GM12865 (cell line): ENCODE data around the gene DHRS9.

Source experiments
- DNase-seq: peaks from one replicate; pipeline ENCODE4 v3.0.0; 2010; ENCODE audit warnings: low read depth
- H3K4me3 ChIP-seq: 2 replicates; pipeline ENCODE4 v1.5.1; 2011; ENCODE audit warnings: mild to moderate bottlenecking, low read depth, low read length, control low read depth
- TF ChIP-seq, protein P1 (sequence below): IDR thresholded peaks from 2 replicates; pipeline ENCODE4 v1.5.1; 2011; ENCODE audit warnings: low read length, control low read depth, low read depth, inconsistent platforms; ENCODE audit not compliant: insufficient read depth; ENCODE audit errors: missing control alignments

DHRS9 gene

DNA sequence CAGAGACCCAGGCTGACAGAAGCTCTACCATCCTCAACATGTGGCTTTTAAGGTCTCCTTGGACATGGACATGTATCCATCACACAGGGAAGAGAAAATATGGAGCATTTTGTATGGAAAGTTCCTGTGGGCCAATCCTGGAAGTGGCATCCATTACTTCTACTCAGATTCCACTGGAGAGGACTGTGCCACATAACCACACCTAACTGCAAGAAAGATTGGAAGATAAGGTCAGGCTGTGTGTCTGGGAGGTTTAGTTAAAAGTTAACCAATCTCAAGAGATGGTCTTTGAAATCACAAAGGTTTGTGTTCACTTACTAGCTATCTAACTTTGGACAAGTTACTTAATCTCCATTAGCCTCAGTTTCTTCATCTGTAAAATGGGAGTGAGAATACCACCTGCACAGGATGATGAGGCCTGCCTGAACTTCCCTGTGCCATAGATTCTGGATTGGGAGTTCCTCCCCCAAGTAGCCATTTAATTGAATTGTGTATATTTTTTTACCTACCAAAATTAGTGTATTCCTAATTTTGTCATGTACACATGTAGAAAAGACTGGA, 34.3 kb upstream of the DHRS9 start:
- TF ChIP-seq, protein P1, sequence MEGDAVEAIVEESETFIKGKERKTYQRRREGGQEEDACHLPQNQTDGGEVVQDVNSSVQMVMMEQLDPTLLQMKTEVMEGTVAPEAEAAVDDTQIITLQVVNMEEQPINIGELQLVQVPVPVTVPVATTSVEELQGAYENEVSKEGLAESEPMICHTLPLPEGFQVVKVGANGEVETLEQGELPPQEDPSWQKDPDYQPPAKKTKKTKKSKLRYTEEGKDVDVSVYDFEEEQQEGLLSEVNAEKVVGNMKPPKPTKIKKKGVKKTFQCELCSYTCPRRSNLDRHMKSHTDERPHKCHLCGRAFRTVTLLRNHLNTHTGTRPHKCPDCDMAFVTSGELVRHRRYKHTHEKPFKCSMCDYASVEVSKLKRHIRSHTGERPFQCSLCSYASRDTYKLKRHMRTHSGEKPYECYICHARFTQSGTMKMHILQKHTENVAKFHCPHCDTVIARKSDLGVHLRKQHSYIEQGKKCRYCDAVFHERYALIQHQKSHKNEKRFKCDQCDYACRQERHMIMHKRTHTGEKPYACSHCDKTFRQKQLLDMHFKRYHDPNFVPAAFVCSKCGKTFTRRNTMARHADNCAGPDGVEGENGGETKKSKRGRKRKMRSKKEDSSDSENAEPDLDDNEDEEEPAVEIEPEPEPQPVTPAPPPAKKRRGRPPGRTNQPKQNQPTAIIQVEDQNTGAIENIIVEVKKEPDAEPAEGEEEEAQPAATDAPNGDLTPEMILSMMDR: no peak
- no peak overlapping the region for H3K4me3 ChIP-seq
- no peak for DNase-seq

DNA sequence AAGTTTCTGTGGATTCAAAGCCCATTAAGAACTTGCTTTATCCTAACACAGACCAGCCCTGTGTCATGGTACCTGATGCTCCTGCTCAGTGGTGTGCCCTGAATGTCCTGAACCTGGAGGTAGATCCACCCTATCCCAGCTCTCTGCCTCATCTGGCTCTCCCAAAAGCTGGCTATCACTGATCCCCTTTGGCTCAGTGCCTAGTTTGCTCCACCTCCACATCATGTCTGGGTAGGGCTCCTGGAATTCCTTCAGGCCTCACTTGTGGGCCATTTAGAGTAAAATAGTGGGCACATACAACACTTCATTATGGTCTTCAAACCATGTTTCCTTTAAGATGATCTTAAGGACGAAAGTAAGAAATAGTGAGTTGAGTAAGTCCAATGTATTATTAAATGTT, 33.5 kb upstream of the DHRS9 start:
- no peak overlapping the region for H3K4me3 ChIP-seq
- DNase-seq: no peak
- TF ChIP-seq, protein P1: no peak

DNA sequence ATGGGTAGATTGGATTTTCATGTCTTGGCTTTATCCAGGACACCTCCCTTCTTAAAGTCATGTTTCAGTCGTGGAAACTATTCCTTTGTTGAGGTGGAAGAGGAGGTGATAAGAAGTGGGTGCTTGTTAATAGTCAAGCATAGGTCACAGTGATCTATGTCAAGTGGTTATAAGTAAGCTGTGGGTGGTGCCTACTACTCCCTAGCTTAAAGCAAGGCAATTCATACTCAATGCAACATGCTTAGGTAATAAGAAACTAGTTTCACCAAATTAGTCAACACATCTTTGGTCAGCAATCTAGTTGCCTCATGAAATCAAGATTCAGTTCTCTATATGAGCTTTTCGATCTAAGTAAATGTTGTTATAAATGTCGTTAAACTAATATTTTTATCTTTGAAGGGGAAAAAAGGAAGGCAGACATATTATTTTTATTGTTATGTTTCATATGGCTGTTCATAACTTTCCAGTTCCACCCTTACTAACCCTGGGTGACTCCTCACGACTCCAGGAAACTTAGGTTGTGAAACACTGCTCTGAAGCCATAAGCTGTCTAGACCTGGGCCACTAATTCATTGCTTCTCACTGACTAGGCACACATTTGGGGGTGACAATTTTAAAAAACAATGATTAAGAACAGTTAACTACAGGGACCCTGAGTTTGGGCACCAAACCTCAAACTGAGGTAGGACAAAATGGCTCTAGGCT, 32.5 kb upstream of the DHRS9 start:
- H3K4me3 ChIP-seq: no peak overlapping the region
- TF ChIP-seq, protein P1: no peak
- peak; percentile 7 for DNase-seq

DNA sequence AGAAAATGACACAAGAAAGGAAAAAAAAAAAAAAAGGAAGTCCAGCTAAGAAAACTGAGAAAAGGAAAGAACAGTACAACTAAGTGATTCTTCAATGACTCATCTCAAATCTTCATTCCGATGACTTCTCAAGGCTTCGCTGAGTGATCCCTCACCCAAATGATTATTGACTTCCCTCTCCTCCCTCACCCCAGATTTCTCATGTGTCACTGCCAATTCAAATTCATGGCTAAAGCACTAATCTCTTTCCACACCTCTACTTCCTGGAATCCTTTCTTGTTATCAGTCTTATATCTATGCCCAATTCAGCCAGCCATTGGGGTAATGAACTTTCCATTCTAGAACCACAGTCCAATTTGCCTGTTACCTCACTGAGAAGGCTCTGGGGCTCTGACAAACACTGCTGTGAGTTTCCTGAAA, 31.0 kb upstream of the DHRS9 start:
- TF ChIP-seq, protein P1: no peak
- DNase-seq: peak; percentile 35
- H3K4me3 ChIP-seq: no peak overlapping the region

DNA sequence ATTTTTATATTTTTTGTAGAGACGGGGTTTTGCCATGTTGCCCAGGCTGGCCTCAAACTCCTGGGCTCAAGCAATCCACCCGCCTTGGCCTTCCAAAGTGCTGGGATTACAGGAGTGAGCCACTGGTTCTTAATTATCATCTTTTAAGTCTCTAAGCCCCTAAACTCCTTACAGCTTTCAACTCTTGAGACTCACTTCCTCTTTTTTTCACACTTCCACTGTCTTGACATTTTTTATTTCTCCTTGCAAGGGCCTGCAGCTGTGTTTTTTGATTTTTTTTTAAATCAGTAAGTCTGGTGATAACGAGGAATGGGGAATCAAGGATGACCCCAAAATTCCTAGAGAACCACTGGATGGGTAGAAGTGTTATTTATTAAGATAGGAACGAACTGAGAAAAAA, 29.7 kb upstream of the DHRS9 start:
- TF ChIP-seq, protein P1: no peak
- peak; percentile 18 for DNase-seq
- no peak overlapping the region for H3K4me3 ChIP-seq

DNA sequence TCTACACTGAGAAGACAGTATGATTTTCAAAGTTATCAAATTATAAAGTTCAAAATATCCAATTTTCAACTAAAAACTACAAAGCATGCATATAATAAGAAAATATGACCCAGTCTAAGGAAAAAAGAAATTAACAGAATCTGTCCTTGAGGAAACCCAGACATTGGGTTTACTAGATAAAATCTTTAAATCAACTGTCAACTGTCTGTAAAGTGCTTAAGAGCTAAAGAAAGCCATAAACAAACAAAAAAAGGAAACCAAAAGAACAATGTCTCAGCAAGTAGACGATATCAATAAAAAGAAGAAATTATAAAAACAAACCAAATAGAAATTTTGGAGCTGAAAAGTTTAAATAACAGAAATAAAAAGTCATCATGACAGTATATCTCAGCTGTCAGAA, 27.8 kb upstream of the DHRS9 start:
- no peak overlapping the region for H3K4me3 ChIP-seq
- TF ChIP-seq, protein P1: no peak
- no peak for DNase-seq

DNA sequence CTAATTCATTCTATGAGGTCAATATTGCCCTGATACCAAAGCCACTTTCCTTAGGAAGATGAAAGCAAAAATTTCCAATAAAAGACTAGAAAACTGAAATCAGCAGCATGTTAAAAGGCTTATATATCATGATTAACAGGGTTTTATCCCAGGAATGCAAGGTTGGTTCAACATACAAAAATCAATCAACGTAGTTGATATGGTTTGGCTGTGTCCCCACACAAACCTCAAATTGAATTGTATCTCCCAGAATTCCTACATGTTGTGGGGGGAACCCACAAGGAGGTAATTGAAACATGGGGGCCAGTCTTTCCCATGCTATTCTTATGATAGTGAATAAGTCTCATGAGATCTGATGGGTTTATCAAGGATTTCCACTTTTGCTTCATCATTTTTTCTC, 26.5 kb upstream of the DHRS9 start:
- H3K4me3 ChIP-seq: no peak overlapping the region
- no peak for DNase-seq
- TF ChIP-seq, protein P1: no peak
